HUES48 (cell line): ENCODE results near the gene DIPK1B.
A peak's percentile ranks its signal among the peaks of the same experiment; 100 is the strongest.

ENCODE experiments used
- H3K27ac ChIP-seq: one replicate; pipeline ENCODE4 v1.7.0; 2013; ENCODE audit warnings: low read depth, low read length, inconsistent platforms
- H3K27me3 ChIP-seq: 2 replicates; pipeline ENCODE4 v1.6.1; 2013; ENCODE audit warnings: mild to moderate bottlenecking, low read length; ENCODE audit not compliant: control insufficient read depth, insufficient read depth
- H3K36me3 ChIP-seq: 2 replicates; pipeline ENCODE4 v1.6.1; 2013; ENCODE audit warnings: low read length; ENCODE audit not compliant: control insufficient read depth, insufficient read depth
- H3K4me1 ChIP-seq: 2 replicates; pipeline ENCODE4 v1.6.1; 2013; ENCODE audit warnings: mild to moderate bottlenecking, low read length; ENCODE audit not compliant: control insufficient read depth, insufficient read depth
- H3K4me3 ChIP-seq: 2 replicates; pipeline ENCODE4 v1.5.1; 2013; ENCODE audit warnings: mild to moderate bottlenecking, low read depth, low read length
- H3K9ac ChIP-seq: 2 replicates; pipeline ENCODE4 v1.6.1; 2013; ENCODE audit warnings: mild to moderate bottlenecking, low read depth, low read length, moderate library complexity
- H3K9me3 ChIP-seq: 2 replicates; pipeline ENCODE4 v1.6.1; 2013; ENCODE audit warnings: low read length; ENCODE audit not compliant: control insufficient read depth, insufficient read depth

The DIPK1B gene

GRCh38 chr9:136723989-136724388 is 11.6 kb downstream of the DIPK1B start:
- no peak overlapping the region for H3K9ac ChIP-seq
- H3K4me3 ChIP-seq: no peak overlapping the region
- H3K27ac ChIP-seq: no peak overlapping the region
- H3K9me3 ChIP-seq: no peaks in the 10 kb centered on the region
- H3K36me3 ChIP-seq: peaks cover 51% of the 10 kb centered on the region
- 0 out of 2 replicates have a peak, but pooled peaks cover 3% of the 10 kb centered on the region for H3K27me3 ChIP-seq
- peaks cover 17% of the 10 kb centered on the region for H3K4me1 ChIP-seq

- Histone ChIP-seq H3K9me3 (no peaks in the 10 kb centered on the region), H3K4me3 (no peak overlapping the region), H3K27me3 (peaks cover 8% of the 10 kb centered on the region), H3K9ac (no peak overlapping the region), H3K4me1 (peaks cover 17% of the 10 kb centered on the region), H3K36me3 (peaks cover 51% of the 10 kb centered on the region), H3K27ac (no peak overlapping the region)
Observed at GRCh38 chr9:136724772-136725171, 12.4 kb downstream of the DIPK1B start.

- H3K9me3 ChIP-seq: no peaks in the 10 kb centered on the region
- H3K4me1 ChIP-seq: peaks cover 14% of the 10 kb centered on the region
- no peak overlapping the region for H3K4me3 ChIP-seq
- H3K9ac ChIP-seq: no peak overlapping the region
- H3K36me3 ChIP-seq: peaks cover 51% of the 10 kb centered on the region
- peaks cover 8% of the 10 kb centered on the region for H3K27me3 ChIP-seq
- peak overlapping the region; percentile 81 for H3K27ac ChIP-seq
Observed at GRCh38 chr9:136725612-136726011, 13.2 kb downstream of the DIPK1B start.

- Histone ChIP-seq H3K27me3 (peaks cover 8% of the 10 kb centered on the region), H3K4me1 (peaks cover 12% of the 10 kb centered on the region), H3K9me3 (no peaks in the 10 kb centered on the region), H3K36me3 (peaks cover 51% of the 10 kb centered on the region), H3K4me3 (peak overlapping the region; percentile 81; the same call in 1 of the 2 replicates), H3K27ac (peak overlapping the region; percentile 81), H3K9ac (no peak overlapping the region)
Observed at GRCh38 chr9:136726118-136726517, 13.7 kb downstream of the DIPK1B start.

- peak overlapping the region; percentile 80; the same call in 1 of the 2 replicates for H3K9ac ChIP-seq
- H3K4me1 ChIP-seq: peaks cover 12% of the 10 kb centered on the region
- H3K4me3 ChIP-seq: peak overlapping the region; percentile 81
- peak overlapping the region; percentile 81 for H3K27ac ChIP-seq
- H3K27me3 ChIP-seq: peaks cover 8% of the 10 kb centered on the region
- H3K9me3 ChIP-seq: no peaks in the 10 kb centered on the region
- H3K36me3 ChIP-seq: peaks cover 48% of the 10 kb centered on the region
Observed at GRCh38 chr9:136726631-136727191, 14.3 kb downstream of the DIPK1B start.

- Histone ChIP-seq H3K36me3 (peaks cover 37% of the 10 kb centered on the region), H3K4me3 (peak overlapping the region; percentile 81), H3K27me3 (peaks cover 8% of the 10 kb centered on the region), H3K9ac (peak overlapping the region; percentile 80), H3K9me3 (no peaks in the 10 kb centered on the region), H3K27ac (peak overlapping the region; percentile 81), H3K4me1 (peaks cover 12% of the 10 kb centered on the region)
Observed at GRCh38 chr9:136728080-136728547, 15.7 kb downstream of the DIPK1B start.

GRCh38 chr9:136728548-136729123 is 16.3 kb downstream of the DIPK1B start:
- peak overlapping the region; percentile 69; the same call in 1 of the 2 replicates for H3K9ac ChIP-seq
- peak overlapping the region; percentile 81 for H3K4me3 ChIP-seq
- H3K27ac ChIP-seq: no peak overlapping the region
- no peaks in the 10 kb centered on the region for H3K9me3 ChIP-seq
- H3K4me1 ChIP-seq: peaks cover 12% of the 10 kb centered on the region
- peaks cover 8% of the 10 kb centered on the region for H3K27me3 ChIP-seq
- peaks cover 32% of the 10 kb centered on the region for H3K36me3 ChIP-seq

GRCh38 chr9:136729144-136729543 is 16.8 kb downstream of the DIPK1B start:
- Histone ChIP-seq H3K4me1 (peaks cover 12% of the 10 kb centered on the region), H3K36me3 (peaks cover 27% of the 10 kb centered on the region), H3K9me3 (no peaks in the 10 kb centered on the region), H3K9ac (no peak overlapping the region), H3K27ac (no peak overlapping the region), H3K4me3 (peak overlapping the region; percentile 81; the same call in 1 of the 2 replicates), H3K27me3 (peaks cover 8% of the 10 kb centered on the region)

- Histone ChIP-seq H3K4me3 (no peak overlapping the region), H3K9me3 (no peaks in the 10 kb centered on the region), H3K27ac (no peak overlapping the region), H3K27me3 (peaks cover 8% of the 10 kb centered on the region), H3K36me3 (peaks cover 19% of the 10 kb centered on the region), H3K4me1 (peaks cover 12% of the 10 kb centered on the region), H3K9ac (no peak overlapping the region)
Observed at GRCh38 chr9:136729926-136730325, 17.6 kb downstream of the DIPK1B start.

- H3K36me3 ChIP-seq: no peaks in the 10 kb centered on the region
- H3K4me1 ChIP-seq: no peaks in the 10 kb centered on the region
- H3K4me3 ChIP-seq: no peak overlapping the region
- no peak overlapping the region for H3K9ac ChIP-seq
- H3K27me3 ChIP-seq: peaks cover 8% of the 10 kb centered on the region
- H3K9me3 ChIP-seq: no peaks in the 10 kb centered on the region
- no peak overlapping the region for H3K27ac ChIP-seq
Observed at GRCh38 chr9:136732444-136733178, 20.2 kb downstream of the DIPK1B start.

- Histone ChIP-seq H3K27ac (no peak overlapping the region), H3K4me1 (no peaks in the 10 kb centered on the region), H3K9me3 (no peaks in the 10 kb centered on the region), H3K4me3 (no peak overlapping the region), H3K27me3 (peaks cover 8% of the 10 kb centered on the region), H3K9ac (no peak overlapping the region), H3K36me3 (no peaks in the 10 kb centered on the region)
Observed at GRCh38 chr9:136733611-136734010, 21.2 kb downstream of the DIPK1B start.
